Stimulated activated CD4-positive, alpha-beta T cell treated with anti-CD3 and anti-CD28 coated beads, Interleukin-4, amount 100 ng/mL, for 48 hours (primary cell): ENCODE results near the gene HSD17B11.
"Not testable (repeated sequence)": the region's sequence is repeated elsewhere in the genome, so short reads cannot be mapped to it uniquely, and the experiment has no call there.

Experiments
- DNase-seq, 2 donors: peaks; one replicate each; pipeline ENCODE4 v3.0.0-alpha.2; 2020; ENCODE audit warnings: low read depth in 2 of 2

The HSD17B11 gene

DNA sequence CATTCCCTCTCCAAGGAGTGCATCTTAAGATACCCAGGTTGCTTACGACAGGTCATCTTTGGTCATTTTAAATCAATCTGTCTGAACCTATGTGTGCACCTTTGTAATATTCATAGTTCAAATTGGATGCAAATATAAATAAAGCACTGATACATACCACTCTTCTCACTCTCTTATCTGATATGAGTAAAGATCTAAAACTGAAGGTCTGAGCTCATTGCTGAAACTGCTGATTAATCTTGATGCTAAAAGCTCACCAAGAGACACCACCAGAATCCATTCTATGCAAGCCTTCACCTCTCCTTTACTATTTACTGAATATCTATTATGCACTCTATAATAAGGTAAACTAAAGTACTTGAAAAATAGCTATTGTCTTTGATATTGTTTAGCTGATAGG lies 84.9 kb downstream of the HSD17B11 start:
- no peak for DNase-seq

DNA sequence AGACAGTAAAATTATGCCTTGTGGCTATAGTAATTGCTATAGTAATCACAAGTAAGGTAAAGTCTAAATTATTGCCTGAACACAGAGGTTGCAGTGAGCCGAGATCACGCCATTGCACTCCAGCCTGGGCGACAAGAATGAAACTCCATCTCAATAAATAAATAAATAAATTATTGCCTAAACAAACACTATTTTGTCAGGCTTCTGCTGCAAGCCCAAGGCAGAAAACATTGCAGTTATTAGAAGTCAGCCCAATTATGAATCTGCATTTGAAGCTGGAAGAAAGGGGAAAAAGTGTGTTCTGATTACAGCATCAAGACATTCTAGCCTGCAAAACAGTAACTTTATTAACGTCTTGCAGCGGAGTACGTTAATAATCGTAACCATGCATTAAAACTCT lies 85.4 kb downstream of the HSD17B11 start:
- DNase-seq = no peak

DNA sequence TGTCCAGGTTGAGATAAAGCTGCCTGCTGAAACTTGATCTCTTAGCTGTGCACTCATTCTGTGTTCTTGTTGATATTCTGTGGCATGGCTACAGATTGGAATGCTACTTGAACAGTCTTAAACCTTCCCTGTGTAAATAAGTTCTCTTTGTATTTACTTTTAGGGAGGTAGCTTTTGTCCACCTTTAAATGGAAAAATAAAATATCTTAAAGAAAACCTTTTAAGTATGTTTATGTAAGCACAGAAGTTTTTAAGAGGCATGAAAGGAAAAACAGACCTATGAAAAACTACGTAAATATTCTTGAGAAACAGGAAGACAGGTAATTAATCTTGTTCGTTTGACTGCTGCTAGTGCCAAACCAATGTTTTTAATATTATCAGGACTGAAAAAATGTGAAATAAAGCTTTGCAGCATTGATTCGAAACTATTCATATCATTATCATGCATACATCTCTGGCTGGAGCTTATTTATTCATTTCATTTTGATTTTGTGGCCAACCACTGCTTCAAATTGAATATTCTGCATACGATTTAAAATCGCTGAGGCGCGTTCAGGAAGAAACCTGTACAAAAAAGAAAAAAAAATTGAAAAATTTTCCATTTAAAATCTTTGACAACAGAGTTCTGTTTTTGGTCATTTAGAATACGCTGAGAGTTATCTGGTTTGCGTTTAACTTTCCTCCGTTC lies 86.1 kb downstream of the HSD17B11 start:
- no peak for DNase-seq

DNA sequence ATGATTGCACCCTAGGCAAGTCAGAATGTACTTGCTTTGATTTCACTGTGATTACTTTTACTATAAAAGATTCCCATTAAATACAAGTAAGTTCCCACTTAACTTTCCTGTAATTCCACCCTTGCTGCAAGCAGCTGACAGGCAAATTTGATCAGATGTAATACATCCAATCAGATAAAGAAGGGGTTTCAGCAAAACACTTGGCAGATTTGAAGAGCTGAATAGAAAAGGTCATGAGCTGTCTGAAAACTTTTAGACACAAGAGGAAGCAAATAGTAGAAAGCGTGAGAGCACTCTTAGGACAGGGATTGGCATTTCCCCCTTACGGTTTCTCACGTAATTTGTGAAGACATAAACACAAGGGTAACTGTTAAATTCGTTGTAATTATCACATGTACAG lies 91.1 kb downstream of the HSD17B11 start:
- DNase-seq = no peak

DNA sequence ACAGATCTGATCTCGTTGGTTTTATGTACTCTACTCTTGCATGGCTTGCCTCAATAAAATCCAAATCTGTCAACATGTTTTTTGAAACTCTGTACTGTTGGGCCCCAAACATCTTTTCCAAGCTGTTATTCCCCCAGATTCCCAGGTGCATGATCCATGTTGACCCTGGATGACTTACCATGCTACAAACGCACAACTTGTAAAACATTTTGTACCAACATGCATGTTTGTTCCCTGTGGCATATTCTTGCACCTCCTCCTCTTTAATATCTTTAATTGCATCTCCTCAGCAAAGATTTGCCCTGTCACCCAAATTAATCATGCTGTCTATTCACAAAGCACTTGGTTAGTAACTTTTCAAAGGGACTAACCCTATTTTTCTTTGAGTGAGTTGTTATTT lies 92.6 kb downstream of the HSD17B11 start:
- DNase-seq = no peak

DNA sequence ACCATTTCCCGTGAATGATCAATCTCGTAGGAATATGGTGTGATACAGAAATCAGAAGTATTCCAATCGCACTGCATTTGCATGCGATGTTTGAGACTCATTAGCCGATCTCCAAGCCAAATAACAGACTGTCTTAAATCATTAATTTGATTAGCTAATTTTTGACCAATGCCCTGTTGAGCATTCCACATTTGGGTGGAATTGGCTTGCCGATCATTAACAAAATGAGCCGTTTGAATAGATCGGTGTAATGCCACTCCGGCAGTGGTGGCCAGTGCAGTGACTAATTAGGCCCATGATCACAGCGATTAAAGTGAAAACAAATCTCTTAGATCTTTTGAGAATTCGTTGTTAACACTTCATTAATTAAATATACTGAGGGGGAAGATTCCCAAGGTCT lies 96.1 kb downstream of the HSD17B11 start:
- not testable (repeated sequence) for DNase-seq

DNA sequence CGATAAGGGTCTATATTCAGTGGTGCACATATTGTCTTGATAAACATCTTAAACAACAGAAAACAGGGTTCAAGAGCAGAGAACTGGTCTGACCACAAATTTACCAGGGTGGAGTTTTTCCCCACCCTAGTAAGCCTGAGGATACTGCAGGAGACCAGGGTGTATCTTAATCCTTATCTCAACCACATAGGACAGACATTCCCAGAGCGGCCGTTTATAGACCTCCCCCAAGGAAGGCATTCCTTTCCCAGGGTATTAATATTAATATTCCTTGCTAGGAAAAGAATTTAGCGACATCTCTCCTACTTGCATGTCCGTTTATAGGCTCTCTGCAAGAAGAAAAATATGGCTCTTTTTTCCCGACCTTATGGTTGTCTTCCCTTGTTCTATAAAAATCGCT lies 97.1 kb downstream of the HSD17B11 start:
- DNase-seq = not testable (repeated sequence)

DNA sequence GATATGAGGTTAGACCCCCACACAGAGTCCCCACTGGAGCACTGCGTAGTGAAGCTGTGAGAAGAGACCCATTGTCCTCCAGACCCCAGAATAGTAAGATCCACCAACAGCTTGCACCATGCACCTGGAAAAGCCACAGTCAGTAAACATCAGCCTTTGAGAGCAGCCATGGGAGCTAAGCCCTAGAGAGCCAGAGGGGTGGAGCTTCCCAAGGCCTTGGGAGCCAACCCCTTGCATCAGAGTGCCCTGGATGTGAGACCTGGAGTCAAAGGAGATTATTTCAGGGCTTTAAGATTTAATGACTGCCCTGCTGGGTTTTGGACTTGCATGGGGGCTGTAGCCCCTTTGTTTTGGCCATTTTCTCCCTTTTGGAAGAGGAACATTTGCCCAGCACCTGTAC lies 104.0 kb downstream of the HSD17B11 start:
- no peak for DNase-seq
